ENCODE data around the gene EAF2.

EAF2 gene

GRCh38 chr3:121800906-121801305 is 34.1 kb upstream of the EAF2 start:
- H3K36me3 ChIP-seq: no peaks in the 10 kb centered on the region; the same call in 1 of the 2 replicates
- no peaks in the 10 kb centered on the region for H3K27me3 ChIP-seq
- H3K4me1 ChIP-seq: no peaks in the 10 kb centered on the region
- H3K4me3 ChIP-seq (ENCODE audit: low read depth, low read length): no peak overlapping the region
- H3K9me3 ChIP-seq: no peaks in the 10 kb centered on the region
- DNase-seq: no peak
- TF ChIP-seq, protein P1, sequence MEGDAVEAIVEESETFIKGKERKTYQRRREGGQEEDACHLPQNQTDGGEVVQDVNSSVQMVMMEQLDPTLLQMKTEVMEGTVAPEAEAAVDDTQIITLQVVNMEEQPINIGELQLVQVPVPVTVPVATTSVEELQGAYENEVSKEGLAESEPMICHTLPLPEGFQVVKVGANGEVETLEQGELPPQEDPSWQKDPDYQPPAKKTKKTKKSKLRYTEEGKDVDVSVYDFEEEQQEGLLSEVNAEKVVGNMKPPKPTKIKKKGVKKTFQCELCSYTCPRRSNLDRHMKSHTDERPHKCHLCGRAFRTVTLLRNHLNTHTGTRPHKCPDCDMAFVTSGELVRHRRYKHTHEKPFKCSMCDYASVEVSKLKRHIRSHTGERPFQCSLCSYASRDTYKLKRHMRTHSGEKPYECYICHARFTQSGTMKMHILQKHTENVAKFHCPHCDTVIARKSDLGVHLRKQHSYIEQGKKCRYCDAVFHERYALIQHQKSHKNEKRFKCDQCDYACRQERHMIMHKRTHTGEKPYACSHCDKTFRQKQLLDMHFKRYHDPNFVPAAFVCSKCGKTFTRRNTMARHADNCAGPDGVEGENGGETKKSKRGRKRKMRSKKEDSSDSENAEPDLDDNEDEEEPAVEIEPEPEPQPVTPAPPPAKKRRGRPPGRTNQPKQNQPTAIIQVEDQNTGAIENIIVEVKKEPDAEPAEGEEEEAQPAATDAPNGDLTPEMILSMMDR (IDR thresholded peaks at IDR 0.05; ENCODE audit: low read depth, low read length): no peak

- no peaks in the 10 kb centered on the region; the same call in 1 of the 2 replicates for H3K36me3 ChIP-seq
- TF ChIP-seq, protein P1 (IDR thresholded peaks at IDR 0.05; ENCODE audit: low read depth, low read length): no peak
- no peak overlapping the region for H3K4me3 ChIP-seq (ENCODE audit: low read depth, low read length)
- H3K4me1 ChIP-seq: no peaks in the 10 kb centered on the region
- no peaks in the 10 kb centered on the region for H3K9me3 ChIP-seq
- H3K27me3 ChIP-seq: no peaks in the 10 kb centered on the region
- DNase-seq: no peak
Measured at GRCh38 chr3:121803771-121804320, 31.2 kb upstream of the EAF2 start.

- H3K4me3 ChIP-seq (ENCODE audit: low read depth, low read length): no peak overlapping the region
- no peaks in the 10 kb centered on the region for H3K27me3 ChIP-seq
- TF ChIP-seq, protein P1 (IDR thresholded peaks at IDR 0.05; ENCODE audit: low read depth, low read length): no peak
- H3K9me3 ChIP-seq: no peaks in the 10 kb centered on the region
- no peaks in the 10 kb centered on the region for H3K4me1 ChIP-seq
- peaks cover 19% of the 10 kb centered on the region for H3K36me3 ChIP-seq
- DNase-seq: no peak
Measured at GRCh38 chr3:121809249-121809648, 25.8 kb upstream of the EAF2 start.

DNA sequence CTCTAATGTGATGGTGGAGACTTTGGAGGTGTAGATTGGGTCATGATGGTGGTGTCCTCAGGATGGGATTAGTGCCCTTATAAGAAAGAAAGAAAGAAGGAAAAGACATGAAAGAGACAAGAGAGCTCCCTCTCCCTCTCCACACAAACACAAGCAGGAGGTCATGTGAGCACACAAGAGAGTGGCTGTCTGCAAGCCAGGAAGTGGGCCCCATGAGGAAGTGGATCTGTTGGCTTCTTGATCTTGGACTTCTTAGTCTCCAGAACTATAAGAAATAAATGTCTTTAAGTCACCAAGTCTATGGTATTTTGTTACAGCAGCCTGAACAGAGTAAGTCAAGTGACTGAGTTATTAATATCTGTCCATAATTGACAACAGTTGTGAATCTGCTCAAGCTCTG is 17.3 kb upstream of the EAF2 start:
- peaks cover 22% of the 10 kb centered on the region for H3K36me3 ChIP-seq
- no peaks in the 10 kb centered on the region for H3K27me3 ChIP-seq
- TF ChIP-seq, protein P1 (IDR thresholded peaks at IDR 0.05; ENCODE audit: low read depth, low read length): no peak

GRCh38 chr3:121818578-121818977 is 16.4 kb upstream of the EAF2 start:
- Histone ChIP-seq H3K9me3 (no peaks in the 10 kb centered on the region), H3K27me3 (no peaks in the 10 kb centered on the region), H3K4me1 (no peaks in the 10 kb centered on the region), H3K4me3 (ENCODE audit: low read depth, low read length) (no peak overlapping the region), H3K36me3 (peaks cover 25% of the 10 kb centered on the region)
- no peak for DNase-seq
- TF ChIP-seq, protein P1 (IDR thresholded peaks at IDR 0.05; ENCODE audit: low read depth, low read length): no peak

More for the DNA sequence above, 17.3 kb upstream of the EAF2 start:
- H3K4me3 ChIP-seq (ENCODE audit: low read depth, low read length): no peak overlapping the region
- no peaks in the 10 kb centered on the region for H3K9me3 ChIP-seq
- no peaks in the 10 kb centered on the region for H3K4me1 ChIP-seq
- no peak for DNase-seq

DNA sequence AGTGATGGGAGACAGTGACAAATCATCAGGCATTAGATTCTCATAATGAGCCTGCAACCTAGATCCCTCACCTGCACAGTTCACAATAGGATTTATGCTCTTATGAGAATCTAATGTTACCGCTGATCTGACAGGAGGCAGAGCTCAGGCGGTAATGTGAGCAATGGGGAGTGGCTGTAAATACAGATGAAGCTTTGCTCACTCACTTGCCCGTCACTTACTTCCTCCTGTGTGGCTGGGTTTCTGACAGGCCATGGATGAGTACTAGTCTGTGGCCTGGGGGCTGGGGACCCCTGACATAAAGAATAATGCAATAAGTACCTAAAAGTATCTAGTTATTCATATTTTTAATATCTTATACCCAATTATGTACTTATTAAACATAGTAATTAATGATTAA is 15.8 kb upstream of the EAF2 start:
- Histone ChIP-seq H3K4me1 (no peaks in the 10 kb centered on the region), H3K9me3 (no peaks in the 10 kb centered on the region), H3K27me3 (no peaks in the 10 kb centered on the region), H3K4me3 (ENCODE audit: low read depth, low read length) (no peak overlapping the region), H3K36me3 (peaks cover 32% of the 10 kb centered on the region)
- TF ChIP-seq, protein P1 (IDR thresholded peaks at IDR 0.05; ENCODE audit: low read depth, low read length): no peak
- no peak for DNase-seq

Data from BE2C (cell line).